Erythroblast (primary cell): ENCODE results near the gene HSD17B14.

ENCODE experiments used
- GATA1 ChIP-seq: IDR thresholded peaks from 2 replicates; pipeline ENCODE4 v1.6.1; 2011; ENCODE audit warnings: low read depth, mild to moderate bottlenecking, control low read depth, low read length, moderate library complexity
- POLR2A ChIP-seq: IDR thresholded peaks from 2 replicates; pipeline ENCODE4 v1.6.1; 2011; ENCODE audit warnings: mild to moderate bottlenecking, low read length

- TF ChIP-seq POLR2A = no peak
- TF ChIP-seq GATA1 = no peak
These were observed 33.7 kb downstream of the HSD17B14 start for GRCh38 chr19:48802623-48803022.
